Stimulated activated CD4-positive, alpha-beta T cell treated with anti-CD3 and anti-CD28 coated beads, Interleukin-2, amount 100 ng/mL, for 4 hours (primary cell): ENCODE measurements around the gene NCLN.
"Not testable (repeated sequence)": the region's sequence is repeated elsewhere in the genome, so short reads cannot be mapped to it uniquely, and the experiment has no call there.

ENCODE experiments used
- DNase-seq: peaks from one replicate; pipeline ENCODE4 v3.0.0-alpha.2; 2020; ENCODE audit warnings: low read depth

The NCLN gene

GRCh38 chr19:3154957-3155736, 30.6 kb upstream of the NCLN start:
- peak; percentile 86 for DNase-seq

- no peak for DNase-seq
Observed at GRCh38 chr19:3157096-3157845, 28.5 kb upstream of the NCLN start.

- DNase-seq = no peak
Observed at GRCh38 chr19:3159565-3159964, 26.2 kb upstream of the NCLN start.

GRCh38 chr19:3160219-3160618, 25.5 kb upstream of the NCLN start:
- no peak for DNase-seq

GRCh38 chr19:3161453-3161852, 24.3 kb upstream of the NCLN start:
- no peak for DNase-seq

GRCh38 chr19:3162418-3163229, 23.1 kb upstream of the NCLN start:
- no peak for DNase-seq

GRCh38 chr19:3163230-3163886, 22.4 kb upstream of the NCLN start:
- DNase-seq = peak; percentile 69

- no peak for DNase-seq
Observed at GRCh38 chr19:3163943-3164342, 21.8 kb upstream of the NCLN start.

GRCh38 chr19:3167533-3168272, 18.0 kb upstream of the NCLN start:
- DNase-seq = no peak

GRCh38 chr19:3171894-3172672, 13.6 kb upstream of the NCLN start:
- no peak for DNase-seq

GRCh38 chr19:3172673-3173000, 13.1 kb upstream of the NCLN start:
- DNase-seq = not testable (repeated sequence)

- no peak for DNase-seq
Observed at GRCh38 chr19:3175781-3176714, 9.7 kb upstream of the NCLN start.

GRCh38 chr19:3176715-3177501, 8.8 kb upstream of the NCLN start:
- peak; percentile 70 for DNase-seq

GRCh38 chr19:3178377-3178972, 7.3 kb upstream of the NCLN start, which contains the start of gene S1PR4:
Gene S1PR4 (plus strand): TSS chr19:3178769. CDS start chr19:3178793, 24 bp downstream.
- DNase-seq = no peak

GRCh38 chr19:3178973-3179738, 6.6 kb upstream of the NCLN start:
- no peak for DNase-seq

GRCh38 chr19:3179739-3180293, 5.9 kb upstream of the NCLN start:
- DNase-seq = no peak
